K562 (cell line): ENCODE data around the gene ZNF77. TPM values are rescaled to one million over a fixed set of nuclear protein-coding genes. Genes with fewer than 3 reads are reported as not detected.

Experiments used
- ADNP ChIP-seq: fragments of 200-800 bp; sonication (Bioruptor generic); IDR thresholded peaks from 2 replicates; pipeline ENCODE4 v1.6.1; 2016; ENCODE audit warnings: missing genetic modification characterization, missing compliant biosample characterization
- BHLHE40 ChIP-seq: IDR thresholded peaks from 2 replicates; pipeline ENCODE4 v1.6.1; 2011; ENCODE audit warnings: low read length, improper control_type of control experiment
- CBX1 ChIP-seq: sonication (generic); IDR thresholded peaks from 2 replicates; pipeline ENCODE4 v1.6.1; 2016; ENCODE audit warnings: antibody characterized with exemption, low read depth, mild to moderate bottlenecking
- HDAC2 ChIP-seq: fragments of 450-650 bp; IDR thresholded peaks from 2 replicates; pipeline ENCODE4 v1.6.1; 2016; ENCODE audit warnings: mild to moderate bottlenecking
- HEY1 ChIP-seq: fragments of 250-450 bp; sonication (Bioruptor Pico); IDR thresholded peaks from 2 replicates; pipeline ENCODE4 v1.5.0; 2020; ENCODE audit warnings: mild to moderate bottlenecking, moderate library complexity, borderline replicate concordance
- L3MBTL2 ChIP-seq: fragments of 450-650 bp; IDR thresholded peaks from 2 replicates; pipeline ENCODE4 v1.6.1; 2016; ENCODE audit warnings: mild to moderate bottlenecking, moderate library complexity
- LEF1 ChIP-seq: fragments of 450-650 bp; IDR thresholded peaks from 2 replicates; pipeline ENCODE4 v1.6.1; 2016; ENCODE audit warnings: mild to moderate bottlenecking
- MTA3 ChIP-seq: fragments of 450-650 bp; formaldehyde crosslinking; IDR thresholded peaks from 2 replicates; pipeline ENCODE4 v1.6.1; 2017; ENCODE audit warnings: mild to moderate bottlenecking, borderline replicate concordance
- NCOA1 ChIP-seq: fragments of 450-650 bp; IDR thresholded peaks from 2 replicates; pipeline ENCODE4 v1.6.1; 2016; ENCODE audit warnings: low read depth
- NCOR1 ChIP-seq: fragments of 450-650 bp; IDR thresholded peaks from 2 replicates; pipeline ENCODE4 v1.6.1; 2016; ENCODE audit warnings: mild to moderate bottlenecking, moderate library complexity
- NFIC ChIP-seq: fragments of 450-650 bp; IDR thresholded peaks from 2 replicates; pipeline ENCODE4 v1.6.1; 2017; ENCODE audit warnings: mild to moderate bottlenecking, inconsistent platforms
- NR2C2 ChIP-seq, 2 experiments: fragments of 200-800 bp in 1 of 2; sonication (Bioruptor generic) in 1 of 2; sonication (generic) in 1 of 2; formaldehyde crosslinking in 1 of 2; IDR thresholded peaks; 2 replicates each; pipeline versions ENCODE4 v1.6.1 to v1.8.0; 2016 to 2022; ENCODE audit warnings: mild to moderate bottlenecking in 1 of 2, missing compliant biosample characterization in 1 of 2, missing genetic modification characterization in 1 of 2, missing genetic modification reagents in 1 of 2
- NRF1 ChIP-seq, 2 experiments: fragments of 450-650 bp; IDR thresholded peaks in 1 of 2; conservative IDR thresholded peaks in 1 of 2; 2 replicates each; pipeline ENCODE4 v1.6.1; 2014; ENCODE audit warnings: mild to moderate bottlenecking in 2 of 2
- RCOR1 ChIP-seq, 2 experiments: IDR thresholded peaks; 2 replicates each; pipeline ENCODE4 v1.6.1; 2012; ENCODE audit warnings: low read depth in 2 of 2, low read length in 2 of 2, borderline replicate concordance in 1 of 2, improper control_type of control experiment in 1 of 2
- SMARCE1 ChIP-seq: fragments of 450-650 bp; IDR thresholded peaks from 2 replicates; pipeline ENCODE4 v1.7.1; 2016; ENCODE audit warnings: mild to moderate bottlenecking
- TARDBP ChIP-seq: fragments of 450-650 bp; IDR thresholded peaks from 2 replicates; pipeline ENCODE4 v1.6.1; 2016
- ZBTB9 ChIP-seq: fragments of 450-650 bp; formaldehyde crosslinking; IDR thresholded peaks from 2 replicates; pipeline ENCODE4 v1.4.0; 2020; ENCODE audit warnings: mild to moderate bottlenecking, moderate library complexity
- ZNF316 ChIP-seq: fragments of 450-650 bp; IDR thresholded peaks from 2 replicates; pipeline ENCODE4 v1.6.1; 2016
- ZSCAN32 ChIP-seq: fragments of 450-650 bp; formaldehyde crosslinking; IDR thresholded peaks from 2 replicates; pipeline ENCODE4 v1.4.0; 2020; ENCODE audit warnings: mild to moderate bottlenecking, moderate library complexity
- polyA plus RNA-seq, 8 experiments: library from polyadenylated mRNA; depleted of rRNA in 4 of 8; stranded (reverse) in 5 of 8; unstranded in 3 of 8; fragments of >200 nt; fragmentation: Nextera tagmentation in 2 of 8; fragmentation: Illumina TruSeq in 1 of 8; extraction: Ambion mirVana in 2 of 8; extraction: Trizol in 1 of 8; gene quantifications; 2 replicates each; pipeline versions ENCODE4 v1.2.1 to v1.2.3, GENCODE V29; 2011 to 2014; ENCODE audit warnings: inconsistent platforms in 1 of 8, missing spikeins in 1 of 8
- total RNA-seq, 7 experiments: library from RNA; depleted of rRNA in 6 of 7; stranded (reverse); fragments of >200 nt in 6 of 7; fragmentation: Illumina TruSeq in 2 of 7; extraction: Trizol in 2 of 7; gene quantifications; 2 replicates each; pipeline versions ENCODE4 v1.2.1 to v1.2.3, GENCODE V29; 2011 to 2021; ENCODE audit warnings: low replicate concordance in 1 of 7
- TF ChIP-seq, protein P1 (sequence below), 2 experiments: fragments of 150-350 bp in 1 of 2; IDR thresholded peaks; 2 replicates each; pipeline ENCODE4 v1.6.1; 2012 to 2016; ENCODE audit warnings: low read depth in 2 of 2, low read length in 2 of 2, mild to moderate bottlenecking in 1 of 2, moderate library complexity in 1 of 2
- TF ChIP-seq, protein P2 (sequence below): sonication (generic); formaldehyde crosslinking; IDR thresholded peaks from 2 replicates; pipeline ENCODE4 v1.9.0; 2022; ENCODE audit warnings: mild to moderate bottlenecking, missing genetic modification reagents
- TF ChIP-seq, protein P3 (sequence below), 2 experiments: fragments of 450-650 bp; IDR thresholded peaks; 2 replicates each; pipeline ENCODE4 v1.6.1; 2016

The ZNF77 gene
- total and polyA plus RNA-seq, 9 of the 15 experiments (the other 6 are each of a cell fraction or from before 2014, with no cell fraction given) = 4.3 to 14.5 (median 7.7) TPM

DNA sequence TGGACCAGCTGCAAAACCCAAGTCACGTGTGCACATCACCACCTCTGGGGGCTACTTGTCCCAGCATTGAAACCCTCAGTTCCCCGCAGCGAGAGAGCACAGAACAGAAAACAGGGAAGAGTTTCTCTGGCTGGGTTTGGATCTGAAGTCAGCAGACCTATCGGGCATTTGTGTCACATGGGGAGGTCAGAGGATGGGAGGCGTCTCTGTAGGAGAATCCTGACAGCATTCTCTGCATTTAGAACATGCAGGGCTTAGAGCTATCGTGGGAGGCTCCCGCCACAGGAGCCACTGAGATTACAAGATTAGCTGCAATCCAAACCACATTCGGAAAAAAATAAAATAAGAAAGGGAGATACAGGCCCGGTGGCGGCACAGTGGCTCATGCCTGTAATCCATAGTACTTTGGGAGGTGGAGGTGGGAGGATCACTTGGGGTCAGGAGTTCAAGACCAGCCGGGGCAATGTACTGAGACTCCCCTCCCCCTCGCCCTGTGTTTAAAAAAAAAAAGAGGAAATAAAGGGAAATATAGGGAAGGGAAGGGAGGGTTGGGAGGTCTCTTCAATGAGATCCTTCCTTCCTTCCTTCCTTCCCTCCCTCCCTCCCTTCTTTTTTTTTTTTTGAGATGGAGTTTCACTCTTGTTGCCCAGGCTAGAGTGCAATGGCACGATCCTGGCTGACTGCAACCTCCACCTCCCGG is 29.7 kb upstream of the ZNF77 start (continued):
- TF ChIP-seq, protein P1, sequence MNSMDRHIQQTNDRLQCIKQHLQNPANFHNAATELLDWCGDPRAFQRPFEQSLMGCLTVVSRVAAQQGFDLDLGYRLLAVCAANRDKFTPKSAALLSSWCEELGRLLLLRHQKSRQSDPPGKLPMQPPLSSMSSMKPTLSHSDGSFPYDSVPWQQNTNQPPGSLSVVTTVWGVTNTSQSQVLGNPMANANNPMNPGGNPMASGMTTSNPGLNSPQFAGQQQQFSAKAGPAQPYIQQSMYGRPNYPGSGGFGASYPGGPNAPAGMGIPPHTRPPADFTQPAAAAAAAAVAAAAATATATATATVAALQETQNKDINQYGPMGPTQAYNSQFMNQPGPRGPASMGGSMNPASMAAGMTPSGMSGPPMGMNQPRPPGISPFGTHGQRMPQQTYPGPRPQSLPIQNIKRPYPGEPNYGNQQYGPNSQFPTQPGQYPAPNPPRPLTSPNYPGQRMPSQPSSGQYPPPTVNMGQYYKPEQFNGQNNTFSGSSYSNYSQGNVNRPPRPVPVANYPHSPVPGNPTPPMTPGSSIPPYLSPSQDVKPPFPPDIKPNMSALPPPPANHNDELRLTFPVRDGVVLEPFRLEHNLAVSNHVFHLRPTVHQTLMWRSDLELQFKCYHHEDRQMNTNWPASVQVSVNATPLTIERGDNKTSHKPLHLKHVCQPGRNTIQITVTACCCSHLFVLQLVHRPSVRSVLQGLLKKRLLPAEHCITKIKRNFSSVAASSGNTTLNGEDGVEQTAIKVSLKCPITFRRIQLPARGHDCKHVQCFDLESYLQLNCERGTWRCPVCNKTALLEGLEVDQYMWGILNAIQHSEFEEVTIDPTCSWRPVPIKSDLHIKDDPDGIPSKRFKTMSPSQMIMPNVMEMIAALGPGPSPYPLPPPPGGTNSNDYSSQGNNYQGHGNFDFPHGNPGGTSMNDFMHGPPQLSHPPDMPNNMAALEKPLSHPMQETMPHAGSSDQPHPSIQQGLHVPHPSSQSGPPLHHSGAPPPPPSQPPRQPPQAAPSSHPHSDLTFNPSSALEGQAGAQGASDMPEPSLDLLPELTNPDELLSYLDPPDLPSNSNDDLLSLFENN (IDR thresholded peaks at IDR 0.05; ENCODE audit: low read depth in 2 of 2, low read length in 2 of 2) = 0 out of 4 replicates have a peak, but pooled peaks of 1 of the 2 experiments have one; percentile 57
- TF ChIP-seq HEY1 (CRISPR knock-in tag) (no peak), NFIC (no peak), MTA3 (0 out of 2 replicates have a peak, but pooled peaks have one; percentile 25), SMARCE1 (peak; percentile 90; the same call in 1 of the 2 replicates), L3MBTL2 (peak; percentile 71), CBX1 (0 out of 2 replicates have a peak, but pooled peaks have one; percentile 25), ZNF316 (no peak), ZSCAN32 (CRISPR knock-in tag) (no peak), LEF1 (peak; percentile 86), NCOR1 (peak; percentile 73), ZBTB9 (peak; percentile 99), NCOA1 (peak; percentile 73; the same call in 1 of the 2 replicates), NRF1 (conservative IDR thresholded peaks at IDR 0.05 in 1 of 2, IDR thresholded peaks at IDR 0.05 in 1 of 2) (0 out of 4 replicates have a peak, but pooled peaks have one; percentile 8 to 17), RCOR1 (IDR thresholded peaks at IDR 0.05; ENCODE audit: borderline replicate concordance in 1 of 2, low read depth in 2 of 2, low read length in 2 of 2) (peak; percentile 98 to 100), BHLHE40 (peak; percentile 79), ADNP (tag) (peak; percentile 87), HDAC2 (peak; percentile 99), NR2C2 (CRISPR knock-in tag; IDR thresholded peaks at IDR 0.05) (peak; percentile 46; the same call in 1 of the 2 replicates), NR2C2 (tag; IDR thresholded peaks at IDR 0.05) (peak; percentile 85), TARDBP (peak; percentile 28; the same call in 1 of the 2 replicates)
- TF ChIP-seq, protein P2, sequence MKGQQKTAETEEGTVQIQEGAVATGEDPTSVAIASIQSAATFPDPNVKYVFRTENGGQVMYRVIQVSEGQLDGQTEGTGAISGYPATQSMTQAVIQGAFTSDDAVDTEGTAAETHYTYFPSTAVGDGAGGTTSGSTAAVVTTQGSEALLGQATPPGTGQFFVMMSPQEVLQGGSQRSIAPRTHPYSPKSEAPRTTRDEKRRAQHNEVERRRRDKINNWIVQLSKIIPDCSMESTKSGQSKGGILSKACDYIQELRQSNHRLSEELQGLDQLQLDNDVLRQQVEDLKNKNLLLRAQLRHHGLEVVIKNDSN (CRISPR knock-in tag) = peak; percentile 88
- TF ChIP-seq, protein P3, sequence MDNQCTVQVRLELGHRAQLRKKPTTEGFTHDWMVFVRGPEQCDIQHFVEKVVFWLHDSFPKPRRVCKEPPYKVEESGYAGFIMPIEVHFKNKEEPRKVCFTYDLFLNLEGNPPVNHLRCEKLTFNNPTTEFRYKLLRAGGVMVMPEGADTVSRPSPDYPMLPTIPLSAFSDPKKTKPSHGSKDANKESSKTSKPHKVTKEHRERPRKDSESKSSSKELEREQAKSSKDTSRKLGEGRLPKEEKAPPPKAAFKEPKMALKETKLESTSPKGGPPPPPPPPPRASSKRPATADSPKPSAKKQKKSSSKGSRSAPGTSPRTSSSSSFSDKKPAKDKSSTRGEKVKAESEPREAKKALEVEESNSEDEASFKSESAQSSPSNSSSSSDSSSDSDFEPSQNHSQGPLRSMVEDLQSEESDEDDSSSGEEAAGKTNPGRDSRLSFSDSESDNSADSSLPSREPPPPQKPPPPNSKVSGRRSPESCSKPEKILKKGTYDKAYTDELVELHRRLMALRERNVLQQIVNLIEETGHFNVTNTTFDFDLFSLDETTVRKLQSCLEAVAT (IDR thresholded peaks at IDR 0.05) = peak in 1 of 2 experiments; percentile 94; a peak in 2 of 4 replicates
